NT2/D1 (cell line): Measurements from ENCODE around the gene AKT3.

Source experiments
- YY1 ChIP-seq: IDR thresholded peaks from 2 replicates; pipeline ENCODE4 v1.6.1; 2011; ENCODE audit not compliant: insufficient read length, insufficient read depth
- ZNF274 ChIP-seq: IDR thresholded peaks from 2 replicates; pipeline ENCODE4 v1.6.1; 2011; ENCODE audit warnings: mild to moderate bottlenecking, low read depth, low read length

GRCh38 chr1:243819438-243819839 is 30.6 kb downstream of the AKT3 start:
- TF ChIP-seq YY1 (no peak), ZNF274 (no peak)
